NT2/D1 (cell line): ENCODE measurements around the gene MARCHF4.

ENCODE experiments used
- SUZ12 ChIP-seq: IDR thresholded peaks from 2 replicates; pipeline ENCODE4 v1.6.1; 2011; ENCODE audit not compliant: insufficient read length, insufficient read depth; ENCODE audit errors: extremely low read depth
- YY1 ChIP-seq: IDR thresholded peaks from 2 replicates; pipeline ENCODE4 v1.6.1; 2011; ENCODE audit not compliant: insufficient read length, insufficient read depth
- ZNF274 ChIP-seq: IDR thresholded peaks from 2 replicates; pipeline ENCODE4 v1.6.1; 2011; ENCODE audit warnings: mild to moderate bottlenecking, low read depth, low read length

- TF ChIP-seq SUZ12 (no peak), YY1 (no peak), ZNF274 (no peak)
Measured at GRCh38 chr2:216343221-216343980, 28.9 kb downstream of the MARCHF4 start.
